Tibial nerve (tissue), 4 donors: Measurements from ENCODE around the gene EOLA1.

Source experiments
- CTCF ChIP-seq, 5 experiments: fragments of 200-600 bp in 3 of 5; fragments of 450-650 bp in 2 of 5; sonication (generic) in 3 of 5; IDR thresholded peaks; one replicate each; pipeline ENCODE4 v1.5.1; 2016 to 2019; ENCODE audit warnings: antibody characterized with exemption in 5 of 5, mild to moderate bottlenecking in 3 of 5, moderate library complexity in 2 of 5
- EP300 ChIP-seq, 2 donors: sonication (generic); formaldehyde crosslinking; IDR thresholded peaks; one replicate each; pipeline ENCODE4 v1.6.1; 2017; ENCODE audit warnings: antibody characterized with exemption in 2 of 2, mild to moderate bottlenecking in 1 of 2
- POLR2A ChIP-seq, 2 donors: fragments of 450-650 bp; IDR thresholded peaks; one replicate each; pipeline ENCODE4 v1.6.1; 2017; ENCODE audit warnings: antibody characterized with exemption in 2 of 2, mild to moderate bottlenecking in 2 of 2, moderate library complexity in 2 of 2

GRCh38 chrX:149539283-149540130, 1.3 kb upstream of the EOLA1 start:
- TF ChIP-seq CTCF (IDR thresholded peaks at IDR 0.05) (no peak), POLR2A (IDR thresholded peaks at IDR 0.05) (no peak), EP300 (IDR thresholded peaks at IDR 0.05) (no peak)
